ENCODE data around the gene TRPV6. TPM values are rescaled to one million over a fixed set of nuclear protein-coding genes. Genes with fewer than 3 reads are reported as not detected.

Gene TRPV6
- total and polyA plus RNA-seq, 2 experiments from 2014 or later = not detected

DNA sequence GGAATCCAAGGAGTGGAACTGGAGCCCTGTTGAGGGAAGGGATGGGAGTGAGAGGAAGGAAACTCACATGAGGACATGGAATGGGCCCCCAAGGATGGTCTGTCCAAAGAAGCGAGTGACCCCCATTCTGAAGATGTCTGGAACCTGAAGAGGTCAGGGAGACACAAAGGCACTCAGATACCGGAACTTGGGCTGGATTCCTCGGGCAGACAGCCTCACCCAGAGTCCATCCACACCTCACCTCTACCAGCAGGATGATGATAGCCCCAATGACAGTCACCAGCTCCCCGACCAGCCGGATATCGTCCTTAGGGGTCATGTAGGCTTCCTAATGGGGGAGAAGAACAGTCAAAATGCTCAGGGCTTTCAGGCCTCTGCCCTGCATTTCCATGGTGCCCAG lies 10.7 kb downstream of the TRPV6 start:
- no peak overlapping the region for H3K4me2 ChIP-seq (ENCODE audit: unreplicated experiment)
- H3K4me3 ChIP-seq = no peak overlapping the region
- no peak overlapping the region for H3K27ac ChIP-seq
- WGBS, 2 experiments (ENCODE audit: low coverage in 1 of 2, low lambda C conversion rate in 2 of 2, missing lambda C conversion rate in 2 of 2) = 57 to 65% methylated on average over 6 of the region's 6 CpGs
- no peak for DNase-seq
- in situ Hi-C loops (cut with MboI) = loop anchor here (10.0 kb wide), 1 partner anchor 340 kb away; no protein-coding TSS in a partner anchor
- H3K4me1 ChIP-seq (ENCODE audit: insufficient read depth) = no peaks in the 10 kb centered on the region
- no peak overlapping the region for H2AFZ ChIP-seq
- no peaks in the 10 kb centered on the region for H3K9me2 ChIP-seq (ENCODE audit: insufficient read depth)
- no peaks in the 10 kb centered on the region for H4K20me1 ChIP-seq (ENCODE audit: insufficient read depth)
- H3F3A ChIP-seq (ENCODE audit: insufficient read depth) = no peaks in the 10 kb centered on the region
- no peak overlapping the region for H3K9ac ChIP-seq
- H3K79me2 ChIP-seq (ENCODE audit: insufficient read depth) = no peaks in the 10 kb centered on the region
- no peaks in the 10 kb centered on the region for H3K9me3 ChIP-seq (ENCODE audit: low read depth)
- H3K27me3 ChIP-seq (replicated peaks; ENCODE audit: insufficient read depth) = peaks cover 14% of the 10 kb centered on the region
- no peak for TF ChIP-seq EZH2 (IDR thresholded peaks at IDR 0.05; ENCODE audit: insufficient read depth, poor library complexity, severe bottlenecking)
- no peak for TF ChIP-seq EZH2phosphoT487 (IDR thresholded peaks at IDR 0.05; ENCODE audit: insufficient read depth, low read depth)
- no peaks in the 10 kb centered on the region for H3K36me3 ChIP-seq (ENCODE audit: low read depth)

DNA sequence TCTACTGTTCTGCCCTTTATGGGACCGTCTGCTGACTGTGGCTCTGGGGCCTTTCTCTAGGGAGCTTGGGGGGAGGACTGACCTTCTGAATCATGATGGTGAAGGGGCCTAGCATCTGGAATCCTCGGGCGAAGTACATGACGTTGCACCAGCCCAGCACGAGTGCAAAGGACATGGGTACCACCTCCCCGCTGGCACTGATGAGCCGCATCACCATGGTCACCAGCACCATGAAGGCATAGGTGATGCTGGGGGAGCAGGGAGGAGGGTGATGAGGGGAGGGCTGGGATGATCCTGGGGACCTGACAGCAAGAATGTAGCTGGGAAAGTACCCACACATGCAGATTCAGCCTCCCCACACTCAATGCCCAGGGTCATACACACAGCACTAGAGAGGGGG lies 11.1 kb downstream of the TRPV6 start:
- Histone ChIP-seq H3K9me3 (ENCODE audit: low read depth) (no peaks in the 10 kb centered on the region), H4K20me1 (ENCODE audit: insufficient read depth) (no peaks in the 10 kb centered on the region), H3K27ac (no peak overlapping the region), H3F3A (ENCODE audit: insufficient read depth) (no peaks in the 10 kb centered on the region), H3K4me1 (ENCODE audit: insufficient read depth) (no peaks in the 10 kb centered on the region), H3K36me3 (ENCODE audit: low read depth) (no peaks in the 10 kb centered on the region), H2AFZ (no peak overlapping the region), H3K9me2 (ENCODE audit: insufficient read depth) (no peaks in the 10 kb centered on the region), H3K9ac (no peak overlapping the region), H3K4me2 (ENCODE audit: unreplicated experiment) (no peak overlapping the region), H3K79me2 (ENCODE audit: insufficient read depth) (no peaks in the 10 kb centered on the region), H3K27me3 (replicated peaks; ENCODE audit: insufficient read depth) (peaks cover 14% of the 10 kb centered on the region), H3K4me3 (no peak overlapping the region)
- WGBS, 2 experiments (ENCODE audit: low coverage in 1 of 2, low lambda C conversion rate in 2 of 2, missing lambda C conversion rate in 2 of 2) = 49 to 58% methylated on average over 6 to 7 of the region's 7 CpGs
- in situ Hi-C loops (cut with MboI) = loop anchor here (10.0 kb wide), 1 partner anchor 340 kb away; no protein-coding TSS in a partner anchor
- TF ChIP-seq EZH2phosphoT487 (IDR thresholded peaks at IDR 0.05; ENCODE audit: insufficient read depth, low read depth) (no peak), EZH2 (IDR thresholded peaks at IDR 0.05; ENCODE audit: insufficient read depth, poor library complexity, severe bottlenecking) (no peak)
- no peak for DNase-seq

DNA sequence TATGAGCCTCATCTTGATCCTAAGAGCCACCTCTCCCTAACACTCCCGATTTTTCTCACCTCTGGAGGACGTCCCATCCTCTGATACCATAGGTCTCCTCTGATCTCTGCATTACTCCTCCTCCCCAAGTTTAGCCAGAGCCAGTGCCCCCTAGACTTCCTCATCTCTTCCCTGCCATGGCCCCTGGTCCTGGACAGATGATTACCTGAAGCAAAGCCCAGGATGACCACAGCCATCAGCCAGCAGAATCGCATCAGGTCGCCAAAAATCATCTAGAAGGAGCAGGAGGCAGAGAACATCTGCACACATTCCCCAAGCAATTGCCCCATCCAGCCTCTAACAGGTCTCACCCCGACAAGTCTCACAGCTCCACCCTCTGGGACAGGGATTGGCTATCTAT lies 11.7 kb downstream of the TRPV6 start:
- in situ Hi-C loops (cut with MboI) = loop anchor here (10.0 kb wide), 1 partner anchor 341 kb away; no protein-coding TSS in a partner anchor
- Histone ChIP-seq H3K9me3 (ENCODE audit: low read depth) (no peaks in the 10 kb centered on the region), H3K79me2 (ENCODE audit: insufficient read depth) (no peaks in the 10 kb centered on the region), H2AFZ (no peak overlapping the region), H4K20me1 (ENCODE audit: insufficient read depth) (no peaks in the 10 kb centered on the region), H3K4me3 (no peak overlapping the region), H3K27me3 (replicated peaks; ENCODE audit: insufficient read depth) (peaks cover 11% of the 10 kb centered on the region), H3K4me1 (ENCODE audit: insufficient read depth) (no peaks in the 10 kb centered on the region), H3K36me3 (ENCODE audit: low read depth) (no peaks in the 10 kb centered on the region), H3K9me2 (ENCODE audit: insufficient read depth) (no peaks in the 10 kb centered on the region), H3K9ac (no peak overlapping the region), H3K27ac (no peak overlapping the region), H3F3A (ENCODE audit: insufficient read depth) (no peaks in the 10 kb centered on the region), H3K4me2 (ENCODE audit: unreplicated experiment) (no peak overlapping the region)
- DNase-seq = no peak
- 44 to 48% methylated on average over 5 of the region's 5 CpGs for WGBS, 2 experiments (ENCODE audit: low coverage in 1 of 2, low lambda C conversion rate in 2 of 2, missing lambda C conversion rate in 2 of 2)
- TF ChIP-seq EZH2phosphoT487 (IDR thresholded peaks at IDR 0.05; ENCODE audit: insufficient read depth, low read depth) = no peak
- no peak for TF ChIP-seq EZH2 (IDR thresholded peaks at IDR 0.05; ENCODE audit: insufficient read depth, poor library complexity, severe bottlenecking)

DNA sequence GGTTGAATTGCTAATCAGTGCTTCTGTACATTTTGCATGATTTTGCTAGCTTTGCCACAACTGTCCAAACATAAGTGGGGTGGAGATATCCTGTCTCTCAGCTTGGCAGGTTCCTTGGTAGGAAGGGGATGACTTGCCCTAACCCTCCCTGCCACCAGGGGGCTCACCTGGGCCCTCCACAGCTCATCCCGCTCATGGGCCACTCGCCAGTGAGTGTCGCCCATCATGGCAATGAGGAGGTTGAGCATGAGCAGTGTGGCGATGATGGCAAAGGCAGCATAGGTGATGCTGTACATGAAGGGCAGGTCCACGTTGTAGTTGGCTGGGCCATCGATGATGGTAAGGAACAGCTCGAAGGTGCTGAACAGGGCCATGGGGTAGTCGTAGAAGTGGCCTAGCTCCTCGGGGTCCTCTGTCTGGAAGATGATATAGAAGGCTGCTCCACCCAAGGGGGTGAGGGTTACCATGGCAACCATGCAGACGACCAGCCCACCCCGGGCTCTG lies 12.2 kb downstream of the TRPV6 start:
- H3F3A ChIP-seq (ENCODE audit: insufficient read depth) = no peaks in the 10 kb centered on the region
- 57 to 65% methylated on average over 11 of the region's 11 CpGs for WGBS, 2 experiments (ENCODE audit: low coverage in 1 of 2, low lambda C conversion rate in 2 of 2, missing lambda C conversion rate in 2 of 2)
- H3K4me3 ChIP-seq = no peak overlapping the region
- H3K4me1 ChIP-seq (ENCODE audit: insufficient read depth) = no peaks in the 10 kb centered on the region
- in situ Hi-C loops (cut with MboI) = loop anchor here (10.0 kb wide), 1 partner anchor 341 kb away; no protein-coding TSS in a partner anchor
- no peak overlapping the region for H3K9ac ChIP-seq
- H3K9me3 ChIP-seq (ENCODE audit: low read depth) = no peaks in the 10 kb centered on the region
- DNase-seq = no peak
- H2AFZ ChIP-seq = no peak overlapping the region
- peaks cover 9% of the 10 kb centered on the region for H3K27me3 ChIP-seq (replicated peaks; ENCODE audit: insufficient read depth)
- no peak overlapping the region for H3K27ac ChIP-seq
- no peak overlapping the region for H3K4me2 ChIP-seq (ENCODE audit: unreplicated experiment)
- H3K79me2 ChIP-seq (ENCODE audit: insufficient read depth) = no peaks in the 10 kb centered on the region
- H3K9me2 ChIP-seq (ENCODE audit: insufficient read depth) = no peaks in the 10 kb centered on the region
- H3K36me3 ChIP-seq (ENCODE audit: low read depth) = no peaks in the 10 kb centered on the region
- no peaks in the 10 kb centered on the region for H4K20me1 ChIP-seq (ENCODE audit: insufficient read depth)
- no peak for TF ChIP-seq EZH2 (IDR thresholded peaks at IDR 0.05; ENCODE audit: insufficient read depth, poor library complexity, severe bottlenecking)
- no peak for TF ChIP-seq EZH2phosphoT487 (IDR thresholded peaks at IDR 0.05; ENCODE audit: insufficient read depth, low read depth)

All from GM23248 (cell line).